HT-29 (cell line): ENCODE measurements around the gene ITPR2. TPM values are rescaled to one million over a fixed set of nuclear protein-coding genes. Genes with fewer than 3 reads are reported as not detected.

Experiments used
- DNase-seq: peaks from one replicate; pipeline ENCODE4 v3.0.0-alpha.2; 2015; ENCODE audit warnings: low spot score
- total RNA-seq: library from RNA; depleted of rRNA; stranded (reverse); fragments of >200 nt; shearing (Covaris generic); gene quantifications from 2 replicates; pipeline ENCODE4 v1.2.3, GENCODE V29; 2014

Gene ITPR2
- total RNA-seq, 1 experiment from 2014 or later, result 10.8 TPM

GRCh38 chr12:26573225-26573909 is 259.6 kb downstream of the ITPR2 start:
- DNase-seq, result no peak

GRCh38 chr12:26572137-26572536 is 260.9 kb downstream of the ITPR2 start:
- no peak for DNase-seq

GRCh38 chr12:26571560-26571959 is 261.4 kb downstream of the ITPR2 start:
- no peak for DNase-seq

- no peak for DNase-seq
Observed at GRCh38 chr12:26567126-26567525, 265.9 kb downstream of the ITPR2 start.

- DNase-seq, result no peak
Observed at GRCh38 chr12:26566675-26567074, 266.3 kb downstream of the ITPR2 start.

GRCh38 chr12:26566186-26566585 is 266.8 kb downstream of the ITPR2 start:
- DNase-seq, result no peak

- DNase-seq, result no peak
Observed at GRCh38 chr12:26564391-26564790, 268.6 kb downstream of the ITPR2 start.

- no peak for DNase-seq
Observed at GRCh38 chr12:26563552-26563951, 269.4 kb downstream of the ITPR2 start.

- DNase-seq, result no peak
Observed at GRCh38 chr12:26557326-26557725, 275.7 kb downstream of the ITPR2 start.

- DNase-seq, result no peak
Observed at GRCh38 chr12:26556916-26557315, 276.1 kb downstream of the ITPR2 start.

- DNase-seq, result no peak
Observed at GRCh38 chr12:26555139-26555538, 277.9 kb downstream of the ITPR2 start.

- DNase-seq, result no peak
Observed at GRCh38 chr12:26554332-26554731, 278.7 kb downstream of the ITPR2 start.

- no peak for DNase-seq
Observed at GRCh38 chr12:26551385-26551784, 281.6 kb downstream of the ITPR2 start.

- no peak for DNase-seq
Observed at GRCh38 chr12:26548227-26548626, 284.8 kb downstream of the ITPR2 start.

GRCh38 chr12:26546535-26547314 is 286.3 kb downstream of the ITPR2 start:
- DNase-seq, result no peak

- DNase-seq, result no peak
Observed at GRCh38 chr12:26539131-26539530, 293.9 kb downstream of the ITPR2 start.

- no peak for DNase-seq
Observed at GRCh38 chr12:26537651-26538050, 295.3 kb downstream of the ITPR2 start.

- DNase-seq, result no peak
Observed at GRCh38 chr12:26537126-26537525, 295.9 kb downstream of the ITPR2 start.

GRCh38 chr12:26535826-26536225 is 297.2 kb downstream of the ITPR2 start:
- DNase-seq, result no peak

GRCh38 chr12:26534071-26534470 is 298.9 kb downstream of the ITPR2 start:
- no peak for DNase-seq

GRCh38 chr12:26533211-26533610 is 299.8 kb downstream of the ITPR2 start:
- DNase-seq, result no peak

GRCh38 chr12:26530461-26530860 is 302.5 kb downstream of the ITPR2 start:
- no peak for DNase-seq

GRCh38 chr12:26528943-26529342 is 304.1 kb downstream of the ITPR2 start:
- no peak for DNase-seq
